Transverse colon (tissue), 3 donors: ENCODE results near the gene FLCN.

Experiments used
- CTCF ChIP-seq, 5 experiments: fragments of 200-600 bp in 3 of 5; fragments of 450-650 bp in 2 of 5; sonication (generic) in 3 of 5; IDR thresholded peaks; 1 replicate in 2 of 5; 2 replicates in 3 of 5; pipeline ENCODE4 v1.5.1; 2016 to 2017; ENCODE audit warnings: antibody characterized with exemption in 5 of 5, inconsistent platforms in 3 of 5, mild to moderate bottlenecking in 2 of 5, moderate library complexity in 1 of 5
- EP300 ChIP-seq: sonication (generic); formaldehyde crosslinking; IDR thresholded peaks from one replicate; pipeline ENCODE4 v1.6.1; 2017; ENCODE audit warnings: antibody characterized with exemption, low read depth
- POLR2A ChIP-seq: fragments of 450-650 bp; IDR thresholded peaks from one replicate; pipeline ENCODE4 v1.6.1; 2016; ENCODE audit warnings: antibody characterized with exemption, mild to moderate bottlenecking, moderate library complexity

GRCh38 chr17:17224137-17224536 lies 12.8 kb downstream of the FLCN start:
- TF ChIP-seq POLR2A (no peak), CTCF (IDR thresholded peaks at IDR 0.05) (no peak), EP300 (no peak)
